Measurements from ENCODE around the gene MRTFB. TPM values are rescaled to one million over a fixed set of nuclear protein-coding genes. Genes with fewer than 3 reads are reported as not detected.

MRTFB gene
- total and polyA plus RNA-seq, 2 of the 13 experiments (the other 11 are each of a cell fraction or from before 2014, with no cell fraction given) = 11.4 to 14.0 TPM

- TF ChIP-seq MNT (IDR thresholded peaks at IDR 0.05) = no peak
- 0 out of 2 replicates have a peak, but pooled peaks have one; percentile 6 for TF ChIP-seq RAD21 (CRISPR knock-in tag; IDR thresholded peaks at IDR 0.05)
- TF ChIP-seq ZNF124 (CRISPR knock-in tag; IDR thresholded peaks at IDR 0.05) = no peak
- no peak for TF ChIP-seq HNF1A (IDR thresholded peaks at IDR 0.05; ENCODE audit: low read depth)
- 0 out of 2 replicates have a peak, but pooled peaks have one; percentile 14 for TF ChIP-seq HNF1A (CRISPR knock-in tag; IDR thresholded peaks at IDR 0.05; ENCODE audit: borderline replicate concordance)
- 0 out of 2 replicates have a peak, but pooled peaks have one; percentile 6 for TF ChIP-seq SALL2 (CRISPR knock-in tag; IDR thresholded peaks at IDR 0.05)
- 0 out of 2 replicates have a peak, but pooled peaks have one; percentile 46 for TF ChIP-seq HES4 (CRISPR knock-in tag; IDR thresholded peaks at IDR 0.05; ENCODE audit: borderline replicate concordance)
- TF ChIP-seq ZNF598 (CRISPR knock-in tag; IDR thresholded peaks at IDR 0.05; ENCODE audit: borderline replicate concordance) = 0 out of 2 replicates have a peak, but pooled peaks have one; percentile 3
- TF ChIP-seq ZFX (CRISPR knock-in tag; IDR thresholded peaks at IDR 0.05; ENCODE audit: low read depth) = peak; percentile 44
- 0 out of 2 replicates have a peak, but pooled peaks have one; percentile 17 for TF ChIP-seq ZBTB4 (CRISPR knock-in tag; IDR thresholded peaks at IDR 0.05; ENCODE audit: borderline replicate concordance)
- TF ChIP-seq, protein P1, sequence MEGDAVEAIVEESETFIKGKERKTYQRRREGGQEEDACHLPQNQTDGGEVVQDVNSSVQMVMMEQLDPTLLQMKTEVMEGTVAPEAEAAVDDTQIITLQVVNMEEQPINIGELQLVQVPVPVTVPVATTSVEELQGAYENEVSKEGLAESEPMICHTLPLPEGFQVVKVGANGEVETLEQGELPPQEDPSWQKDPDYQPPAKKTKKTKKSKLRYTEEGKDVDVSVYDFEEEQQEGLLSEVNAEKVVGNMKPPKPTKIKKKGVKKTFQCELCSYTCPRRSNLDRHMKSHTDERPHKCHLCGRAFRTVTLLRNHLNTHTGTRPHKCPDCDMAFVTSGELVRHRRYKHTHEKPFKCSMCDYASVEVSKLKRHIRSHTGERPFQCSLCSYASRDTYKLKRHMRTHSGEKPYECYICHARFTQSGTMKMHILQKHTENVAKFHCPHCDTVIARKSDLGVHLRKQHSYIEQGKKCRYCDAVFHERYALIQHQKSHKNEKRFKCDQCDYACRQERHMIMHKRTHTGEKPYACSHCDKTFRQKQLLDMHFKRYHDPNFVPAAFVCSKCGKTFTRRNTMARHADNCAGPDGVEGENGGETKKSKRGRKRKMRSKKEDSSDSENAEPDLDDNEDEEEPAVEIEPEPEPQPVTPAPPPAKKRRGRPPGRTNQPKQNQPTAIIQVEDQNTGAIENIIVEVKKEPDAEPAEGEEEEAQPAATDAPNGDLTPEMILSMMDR (CRISPR knock-in tag; IDR thresholded peaks at IDR 0.05) = peak; percentile 46
- TF ChIP-seq ZNF224 (CRISPR knock-in tag; IDR thresholded peaks at IDR 0.05) = peak; percentile 53; the same call in 1 of the 2 replicates
- TF ChIP-seq ZBTB2 (CRISPR knock-in tag; IDR thresholded peaks at IDR 0.05; ENCODE audit: low read depth) = no peak
Measured at GRCh38 chr16:14307059-14307526, 236.0 kb downstream of the MRTFB start (continued).

Data from HepG2 (cell line).